Measurements from ENCODE around the gene PTPRK.

GRCh38 chr6:128230267-128230989, 290.0 kb downstream of the PTPRK start:
- no peak for TF ChIP-seq POLR2A (IDR thresholded peaks at IDR 0.05)
- TF ChIP-seq, protein P1, sequence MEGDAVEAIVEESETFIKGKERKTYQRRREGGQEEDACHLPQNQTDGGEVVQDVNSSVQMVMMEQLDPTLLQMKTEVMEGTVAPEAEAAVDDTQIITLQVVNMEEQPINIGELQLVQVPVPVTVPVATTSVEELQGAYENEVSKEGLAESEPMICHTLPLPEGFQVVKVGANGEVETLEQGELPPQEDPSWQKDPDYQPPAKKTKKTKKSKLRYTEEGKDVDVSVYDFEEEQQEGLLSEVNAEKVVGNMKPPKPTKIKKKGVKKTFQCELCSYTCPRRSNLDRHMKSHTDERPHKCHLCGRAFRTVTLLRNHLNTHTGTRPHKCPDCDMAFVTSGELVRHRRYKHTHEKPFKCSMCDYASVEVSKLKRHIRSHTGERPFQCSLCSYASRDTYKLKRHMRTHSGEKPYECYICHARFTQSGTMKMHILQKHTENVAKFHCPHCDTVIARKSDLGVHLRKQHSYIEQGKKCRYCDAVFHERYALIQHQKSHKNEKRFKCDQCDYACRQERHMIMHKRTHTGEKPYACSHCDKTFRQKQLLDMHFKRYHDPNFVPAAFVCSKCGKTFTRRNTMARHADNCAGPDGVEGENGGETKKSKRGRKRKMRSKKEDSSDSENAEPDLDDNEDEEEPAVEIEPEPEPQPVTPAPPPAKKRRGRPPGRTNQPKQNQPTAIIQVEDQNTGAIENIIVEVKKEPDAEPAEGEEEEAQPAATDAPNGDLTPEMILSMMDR (IDR thresholded peaks at IDR 0.05): no peak
- no peak for TF ChIP-seq POLR2AphosphoS5 (IDR thresholded peaks at IDR 0.05)
- no peak for TF ChIP-seq EP300 (IDR thresholded peaks at IDR 0.05)

All from sigmoid colon (tissue), 4 donors.